HG03575 (cell line): ENCODE measurements around the gene RAP1GAP2.
"Not testable (repeated sequence)": the region's sequence is repeated elsewhere in the genome, so short reads cannot be mapped to it uniquely, and the experiment has no call there.

Source experiments
- ATAC-seq: cut with Tn5 transposase; IDR thresholded peaks from one replicate; pipeline ENCODE4 v1.9.1; 2021; ENCODE audit not compliant: unreplicated experiment, insufficient number of reproducible peaks, low FRiP score; ENCODE audit errors: extremely low read depth

Gene RAP1GAP2

GRCh38 chr17:2796164-2797125, at the start of gene RAP1GAP2:
Gene RAP1GAP2, plus strand, starts transcription at chr17:2796438. Its CDS starts 90 bp downstream, at chr17:2796528.
- ATAC-seq, result no peak

- ATAC-seq, result no peak
Observed at GRCh38 chr17:2749058-2749783, 47.0 kb upstream of the RAP1GAP2 start, which contains the start of gene CCDC92B. Gene CCDC92B, minus strand, starts transcription at chr17:2749652. Its CDS starts 14,507 bp downstream, at chr17:2735145.

GRCh38 chr17:2749784-2750181, 46.5 kb upstream of the RAP1GAP2 start:
- ATAC-seq, result no peak

GRCh38 chr17:2750721-2751120, 45.5 kb upstream of the RAP1GAP2 start:
- ATAC-seq, result no peak

GRCh38 chr17:2751491-2751890, 44.7 kb upstream of the RAP1GAP2 start:
- no peak for ATAC-seq

GRCh38 chr17:2755891-2756724, 40.1 kb upstream of the RAP1GAP2 start:
- ATAC-seq, result no peak

- ATAC-seq, result no peak
Observed at GRCh38 chr17:2758870-2759269, 37.4 kb upstream of the RAP1GAP2 start.

GRCh38 chr17:2770129-2770528, 26.1 kb upstream of the RAP1GAP2 start:
- no peak for ATAC-seq

GRCh38 chr17:2775206-2775605, 21.0 kb upstream of the RAP1GAP2 start:
- no peak for ATAC-seq

GRCh38 chr17:2776589-2777241, 19.5 kb upstream of the RAP1GAP2 start:
- ATAC-seq, result no peak

GRCh38 chr17:2777242-2777867, 18.9 kb upstream of the RAP1GAP2 start:
- ATAC-seq, result no peak

- ATAC-seq, result no peak
Observed at GRCh38 chr17:2778489-2778888, 17.7 kb upstream of the RAP1GAP2 start.

GRCh38 chr17:2779545-2779944, 16.7 kb upstream of the RAP1GAP2 start:
- ATAC-seq, result no peak

- no peak for ATAC-seq
Observed at GRCh38 chr17:2780256-2780655, 16.0 kb upstream of the RAP1GAP2 start.

GRCh38 chr17:2780931-2781454, 15.2 kb upstream of the RAP1GAP2 start:
- ATAC-seq, result no peak

- not testable (repeated sequence) for ATAC-seq
Observed at GRCh38 chr17:2781598-2781997, 14.6 kb upstream of the RAP1GAP2 start.

GRCh38 chr17:2782055-2782454, 14.2 kb upstream of the RAP1GAP2 start:
- no peak for ATAC-seq
